Ectodermal cell (in vitro differentiated cells): ENCODE measurements around the gene PLEKHB2.
"Not testable (repeated sequence)": the region's sequence is repeated elsewhere in the genome, so short reads cannot be mapped to it uniquely, and the experiment has no call there.

ENCODE experiments used
- H3K27ac ChIP-seq: 2 replicates; pipeline ENCODE4 v1.7.0; 2013; ENCODE audit warnings: mild to moderate bottlenecking, low read depth, low read length; ENCODE audit not compliant: insufficient read depth, poor library complexity, severe bottlenecking
- H3K27me3 ChIP-seq: 2 replicates; pipeline ENCODE4 v1.7.0; 2013; ENCODE audit warnings: mild to moderate bottlenecking, low read length; ENCODE audit not compliant: insufficient read depth, control insufficient read depth, poor library complexity, severe bottlenecking
- H3K36me3 ChIP-seq: one replicate; pipeline ENCODE4 v1.7.0; 2013; ENCODE audit warnings: low read length; ENCODE audit not compliant: control insufficient read depth, insufficient read depth
- H3K4me1 ChIP-seq: one replicate; pipeline ENCODE4 v1.7.0; 2013; ENCODE audit warnings: low read length; ENCODE audit not compliant: control insufficient read depth, insufficient read depth
- H3K4me3 ChIP-seq: 2 replicates; pipeline ENCODE4 v1.7.0; 2013; ENCODE audit warnings: low read depth, low read length, control low read depth; ENCODE audit not compliant: insufficient read depth
- H3K9me3 ChIP-seq: 2 replicates; pipeline ENCODE4 v1.7.0; 2013; ENCODE audit warnings: mild to moderate bottlenecking, low read length, moderate library complexity; ENCODE audit not compliant: control insufficient read depth
- WGBS, 2 experiments: methylation state at CpG; one replicate each; pipeline ENCODE4 v1.1.7; 2013; ENCODE audit warnings: missing lambda C conversion rate in 2 of 2; 5-methylcytosine and 5-hydroxymethylcytosine counted together

The PLEKHB2 gene

DNA sequence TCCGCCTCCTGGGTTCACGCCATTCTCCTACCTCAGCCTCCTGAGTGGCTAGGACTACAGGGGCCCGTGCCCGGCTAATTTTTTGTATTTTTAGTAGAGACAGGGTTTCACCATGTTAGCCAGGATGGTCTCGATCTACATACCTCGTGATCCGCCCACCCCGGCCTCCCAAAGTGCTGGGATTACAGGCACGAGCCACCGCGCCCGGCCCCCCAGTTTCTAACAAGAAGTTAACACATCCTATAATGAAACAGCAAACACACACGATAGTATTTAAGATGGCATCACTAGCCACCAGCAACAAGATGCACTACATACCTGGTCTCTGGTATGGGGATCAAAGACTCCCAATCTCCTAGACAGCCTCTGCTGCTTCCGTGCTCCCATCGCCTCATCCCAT lies 29.6 kb upstream of the PLEKHB2 start:
- WGBS, 2 experiments = 92 to 96% methylated on average over 15 of the region's 15 CpGs
- not testable (repeated sequence) for H3K27ac ChIP-seq

DNA sequence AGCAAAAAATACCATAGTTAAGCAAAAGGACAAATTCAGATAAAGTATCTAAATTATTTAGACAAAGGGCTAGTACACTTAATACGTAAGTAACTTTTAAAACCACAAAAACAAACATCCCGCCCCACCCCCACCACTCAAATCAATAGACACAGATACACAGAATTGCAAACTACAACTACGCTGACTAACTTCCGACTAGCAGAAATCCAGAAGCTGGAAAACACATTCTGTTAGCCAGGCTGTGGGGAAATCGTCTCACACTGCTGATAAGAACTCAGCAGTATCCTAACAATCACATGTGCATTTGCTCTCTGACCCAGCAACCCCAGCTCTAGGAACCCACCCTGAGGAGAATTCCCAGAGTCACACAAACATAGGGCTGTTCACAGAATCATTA lies 28.4 kb upstream of the PLEKHB2 start:
- no peak overlapping the region for H3K27ac ChIP-seq
- WGBS, 2 experiments = 97% methylated on average over 5 of the region's 5 CpGs
- H3K27me3 ChIP-seq = no peaks in the 10 kb centered on the region
- no peak overlapping the region for H3K4me3 ChIP-seq
- H3K36me3 ChIP-seq = peaks cover 52% of the 10 kb centered on the region
- no peaks in the 10 kb centered on the region for H3K9me3 ChIP-seq
- no peaks in the 10 kb centered on the region for H3K4me1 ChIP-seq

More for the DNA sequence above, 29.6 kb upstream of the PLEKHB2 start:
- H3K36me3 ChIP-seq = peaks cover 54% of the 10 kb centered on the region
- not testable (repeated sequence) for H3K27me3 ChIP-seq, H3K9me3 ChIP-seq, H3K4me3 ChIP-seq, H3K4me1 ChIP-seq

DNA sequence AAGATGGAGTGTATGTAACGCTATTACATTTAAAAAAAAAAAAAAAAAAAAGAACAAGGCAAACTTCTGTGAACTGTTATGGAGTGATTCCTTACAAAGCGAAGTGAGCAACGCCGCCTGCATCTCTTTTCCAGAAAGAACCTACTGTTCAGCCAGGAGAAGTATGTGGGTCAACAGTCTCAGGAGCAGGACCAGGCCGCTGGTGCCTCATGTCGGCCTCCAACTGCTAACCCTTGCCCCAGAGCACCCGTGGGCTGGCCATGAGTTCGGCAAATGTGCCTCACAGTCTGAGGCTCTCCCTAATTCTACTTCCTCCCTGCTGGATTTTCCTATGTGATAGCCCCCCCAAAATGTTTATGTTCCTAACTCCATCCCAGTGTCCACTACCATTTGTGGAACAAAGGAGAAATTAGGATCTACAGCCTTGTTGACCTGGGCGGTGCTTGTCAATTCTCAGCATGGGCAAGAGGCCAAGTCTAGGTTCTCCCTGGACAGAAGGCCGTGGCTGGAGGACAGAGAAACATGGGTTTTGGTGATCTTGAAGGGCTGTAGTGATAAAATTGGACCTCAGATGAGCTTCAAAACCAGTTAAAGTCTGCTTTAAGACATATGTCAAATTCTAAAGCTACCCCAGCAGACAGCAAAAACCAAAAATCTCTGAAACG lies 27.8 kb upstream of the PLEKHB2 start:
- Histone ChIP-seq H3K4me3 (no peak overlapping the region), H3K27me3 (no peaks in the 10 kb centered on the region), H3K36me3 (peaks cover 54% of the 10 kb centered on the region), H3K4me1 (no peaks in the 10 kb centered on the region), H3K9me3 (no peaks in the 10 kb centered on the region), H3K27ac (no peak overlapping the region)
- WGBS, 2 experiments = 95 to 96% methylated on average over 10 to 11 of the region's 11 CpGs

DNA sequence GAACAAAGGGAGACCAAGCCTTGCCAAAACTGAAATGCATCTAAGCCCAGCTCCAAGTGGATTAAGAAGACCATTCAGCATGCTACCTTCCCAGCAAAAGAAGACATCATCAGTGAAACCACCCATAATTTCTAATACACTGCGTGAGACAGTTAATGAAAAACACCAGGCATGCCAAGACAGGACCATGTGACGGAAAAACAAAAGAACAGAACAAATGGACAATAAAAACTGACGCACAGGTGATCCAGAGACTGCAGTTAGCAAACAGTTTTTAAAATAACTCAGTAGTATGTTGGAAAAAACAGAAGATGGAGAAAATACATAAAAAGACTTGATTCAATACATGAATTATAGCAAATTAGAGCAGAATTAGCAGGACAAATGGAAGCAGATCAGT lies 27.2 kb upstream of the PLEKHB2 start:
- 98 to 99% methylated on average over 3 of the region's 3 CpGs for WGBS, 2 experiments
- H3K27me3 ChIP-seq = no peaks in the 10 kb centered on the region
- H3K36me3 ChIP-seq = peaks cover 56% of the 10 kb centered on the region
- H3K4me3 ChIP-seq = no peak overlapping the region
- no peaks in the 10 kb centered on the region for H3K9me3 ChIP-seq
- H3K27ac ChIP-seq = no peak overlapping the region
- H3K4me1 ChIP-seq = no peaks in the 10 kb centered on the region

DNA sequence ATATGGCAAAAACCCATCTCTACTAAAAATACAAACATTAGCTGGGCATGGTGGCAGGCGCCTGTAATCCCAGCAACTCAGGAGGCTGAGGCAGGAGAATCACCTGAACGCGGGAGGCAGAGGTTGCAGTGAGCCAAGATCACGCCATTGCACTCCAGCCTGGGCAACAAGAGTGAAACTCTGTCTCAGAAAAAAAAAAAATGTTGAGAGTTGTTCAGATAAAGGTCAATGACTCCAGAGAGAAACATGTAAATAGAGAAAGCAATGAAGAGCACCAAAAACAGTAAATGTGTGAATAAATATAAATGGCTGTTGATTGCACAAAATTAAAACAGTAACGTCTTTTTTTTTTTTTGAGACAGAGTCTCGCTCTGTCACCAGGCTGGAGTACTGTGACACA lies 25.2 kb upstream of the PLEKHB2 start:
- WGBS, 2 experiments = 92 to 95% methylated on average over 6 of the region's 6 CpGs
- H3K36me3 ChIP-seq = peaks cover 55% of the 10 kb centered on the region

DNA sequence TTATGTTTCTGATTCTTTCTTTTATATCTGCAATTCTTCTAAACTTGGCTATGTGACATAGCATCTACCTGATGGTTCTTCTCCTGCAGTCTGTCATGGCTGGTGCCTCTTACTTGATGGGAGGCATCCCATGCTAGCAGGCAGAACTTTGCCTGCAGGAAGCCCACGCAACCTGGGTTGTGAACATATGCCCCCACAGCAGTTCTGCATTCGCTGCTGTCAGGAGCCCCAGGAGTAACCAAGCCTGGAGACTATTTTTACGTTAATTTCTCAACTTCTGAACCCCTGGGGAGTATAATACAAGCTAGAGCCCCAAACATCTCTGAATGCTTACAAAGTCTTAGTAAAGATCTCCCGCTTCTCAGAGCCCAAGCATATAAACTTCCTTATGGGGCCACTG lies 23.9 kb upstream of the PLEKHB2 start:
- H3K4me1 ChIP-seq = no peaks in the 10 kb centered on the region
- H3K36me3 ChIP-seq = peaks cover 56% of the 10 kb centered on the region
- no peaks in the 10 kb centered on the region for H3K9me3 ChIP-seq
- no peaks in the 10 kb centered on the region for H3K27me3 ChIP-seq
- H3K4me3 ChIP-seq = no peak overlapping the region
- H3K27ac ChIP-seq = no peak overlapping the region
- 88 to 93% methylated on average over 4 of the region's 4 CpGs for WGBS, 2 experiments

More for the DNA sequence above, 25.2 kb upstream of the PLEKHB2 start:
- not testable (repeated sequence) for H3K4me1 ChIP-seq, H3K9me3 ChIP-seq, H3K27me3 ChIP-seq, H3K27ac ChIP-seq, H3K4me3 ChIP-seq

DNA sequence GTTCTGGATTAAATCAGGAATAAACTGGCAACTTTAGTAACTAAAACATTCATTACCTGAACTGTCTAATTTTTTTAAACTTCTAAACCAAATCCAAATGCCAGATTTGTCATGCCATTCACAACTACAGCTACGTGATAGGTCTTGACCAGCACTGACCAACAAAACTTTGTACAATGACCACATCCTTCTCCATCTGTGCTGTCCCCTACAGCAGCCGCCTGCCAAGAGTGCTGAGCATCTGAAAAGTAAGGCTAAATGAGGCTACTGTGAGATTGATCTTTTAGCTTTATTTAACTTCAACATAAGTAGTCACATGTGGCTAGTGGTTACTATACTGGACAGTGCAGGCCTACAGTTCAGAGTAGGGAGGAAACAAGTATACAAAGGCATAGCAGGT lies 19.5 kb upstream of the PLEKHB2 start:
- H3K36me3 ChIP-seq = peaks cover 54% of the 10 kb centered on the region
- 97 to 100% methylated on average over 1 to 2 of the region's 2 CpGs for WGBS, 2 experiments

DNA sequence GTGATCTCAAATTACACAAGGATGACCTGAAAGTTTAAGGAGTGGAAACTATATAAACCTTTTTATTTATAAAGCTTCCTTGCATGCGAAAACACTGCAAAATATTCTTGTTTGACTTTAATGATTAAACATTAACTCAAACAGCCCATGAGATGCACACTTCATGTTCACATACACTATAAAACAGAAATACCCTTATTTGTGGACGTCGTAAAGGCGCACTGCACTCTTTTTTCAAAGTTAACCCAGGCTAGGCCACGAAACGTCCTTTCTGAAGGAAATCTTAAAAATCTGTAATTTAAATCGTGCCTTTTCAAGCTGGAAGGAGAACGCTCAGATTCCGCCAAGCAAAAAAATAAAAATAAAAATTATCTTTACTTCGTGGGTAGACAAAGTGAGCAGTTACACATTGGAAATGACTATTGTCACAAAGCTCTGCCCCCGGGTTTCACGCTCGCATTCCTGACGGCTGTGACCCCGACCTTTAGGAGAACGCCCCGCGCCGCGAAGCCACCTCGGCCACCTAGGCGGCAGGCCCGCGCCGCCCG lies 12.6 kb upstream of the PLEKHB2 start:
- WGBS, 2 experiments = 3 to 4% methylated on average over 24 to 26 of the region's 26 CpGs
- peak overlapping the region; percentile 59 for H3K4me3 ChIP-seq
- H3K4me1 ChIP-seq = no peaks in the 10 kb centered on the region
- H3K27me3 ChIP-seq = no peaks in the 10 kb centered on the region
- no peaks in the 10 kb centered on the region for H3K9me3 ChIP-seq
- H3K27ac ChIP-seq = peak overlapping the region; percentile 97
- peaks cover 23% of the 10 kb centered on the region for H3K36me3 ChIP-seq

More for the DNA sequence above, 19.5 kb upstream of the PLEKHB2 start:
- Histone ChIP-seq H3K27me3 (no peaks in the 10 kb centered on the region), H3K9me3 (no peaks in the 10 kb centered on the region), H3K4me3 (no peak overlapping the region), H3K4me1 (no peaks in the 10 kb centered on the region), H3K27ac (no peak overlapping the region)

- H3K27ac ChIP-seq = peak within 1 kb of the TSS; percentile 97
- H3K4me3 ChIP-seq = peak within 1 kb of the TSS; percentile 59
- no peaks in the 10 kb centered on the region for H3K4me1 ChIP-seq
- H3K9me3 ChIP-seq = no peaks in the 10 kb centered on the region
- H3K27me3 ChIP-seq = no peaks in the 10 kb centered on the region
- WGBS, 2 experiments = 0% methylated on average over 107 of the region's 107 CpGs
- peaks cover 18% of the 10 kb centered on the region for H3K36me3 ChIP-seq
Measured at GRCh38 chr2:131093006-131093695, 12.0 kb upstream of the PLEKHB2 start, which contains the start of gene FAM168B. Gene FAM168B, minus strand, starts transcription at chr2:131093460. Its CDS starts 10,814 bp downstream, at chr2:131082646.

GRCh38 chr2:131093696-131094462 lies 11.3 kb upstream of the PLEKHB2 start:
- Histone ChIP-seq H3K4me3 (peak overlapping the region; percentile 59), H3K27ac (peak overlapping the region; percentile 97), H3K27me3 (no peaks in the 10 kb centered on the region), H3K36me3 (peaks cover 11% of the 10 kb centered on the region), H3K4me1 (no peaks in the 10 kb centered on the region), H3K9me3 (no peaks in the 10 kb centered on the region)
- WGBS, 2 experiments = 19% methylated on average over 37 of the region's 37 CpGs
